HepG2 (cell line): Measurements from ENCODE around the gene NR2C1. TPM values are rescaled to one million over a fixed set of nuclear protein-coding genes. Genes with fewer than 3 reads are reported as not detected.

Experiments
- AGO2 ChIP-seq: fragments of 200-400 bp; formaldehyde crosslinking; optimal IDR thresholded peaks from 2 replicates; pipeline ENCODE3; 2017; ENCODE audit warnings: mild to moderate bottlenecking, low read depth, low read length, moderate library complexity
- CCAR2 ChIP-seq: fragments of 200-400 bp; formaldehyde crosslinking; optimal IDR thresholded peaks from 2 replicates; pipeline ENCODE3; 2018; ENCODE audit warnings: low read depth, mild to moderate bottlenecking, low read length, moderate library complexity
- FOXA1 ChIP-seq, 2 experiments: fragments of 450-650 bp in 1 of 2; sonication (generic) in 1 of 2; formaldehyde crosslinking in 1 of 2; IDR thresholded peaks; 2 replicates each; pipeline versions ENCODE4 v1.4.0 to v1.6.1; 2016 to 2020; ENCODE audit warnings: missing genetic modification reagents in 1 of 2
- JUN ChIP-seq: sonication (generic); formaldehyde crosslinking; IDR thresholded peaks from 2 replicates; pipeline ENCODE4 v1.4.0; 2020; ENCODE audit warnings: mild to moderate bottlenecking, missing genetic modification reagents
- KLF16 ChIP-seq, 2 experiments: sonication (generic) in 1 of 2; formaldehyde crosslinking in 1 of 2; IDR thresholded peaks; 2 replicates each; pipeline versions ENCODE4 v1.6.1 to v1.8.0; 2016 to 2023; ENCODE audit warnings: missing genetic modification reagents in 2 of 2, missing compliant biosample characterization in 1 of 2
- NCOA1 ChIP-seq: sonication (generic); formaldehyde crosslinking; IDR thresholded peaks from 2 replicates; pipeline ENCODE4 v1.9.0; 2021; ENCODE audit warnings: missing genetic modification reagents
- NFRKB ChIP-seq: fragments of 450-650 bp; IDR thresholded peaks from 2 replicates; pipeline ENCODE4 v1.6.1; 2017
- RFX1 ChIP-seq: fragments of 450-650 bp; IDR thresholded peaks from 2 replicates; pipeline ENCODE4 v1.6.1; 2017
- THRA ChIP-seq: sonication (generic); formaldehyde crosslinking; IDR thresholded peaks from 2 replicates; pipeline ENCODE4 v1.4.0; 2020; ENCODE audit warnings: missing genetic modification reagents, borderline replicate concordance
- ZBTB3 ChIP-seq: sonication (generic); formaldehyde crosslinking; IDR thresholded peaks from 2 replicates; pipeline ENCODE4 v1.4.0; 2020; ENCODE audit warnings: low read depth, mild to moderate bottlenecking, moderate library complexity, missing genetic modification reagents, borderline replicate concordance
- ZFP1 ChIP-seq: IDR thresholded peaks from 2 replicates; pipeline ENCODE4 v1.6.1; 2016
- ZNF180 ChIP-seq: sonication (generic); formaldehyde crosslinking; IDR thresholded peaks from 2 replicates; pipeline ENCODE4 v1.4.0; 2020; ENCODE audit warnings: low read depth, missing genetic modification reagents, borderline replicate concordance
- ZNF891 ChIP-seq: sonication (generic); formaldehyde crosslinking; IDR thresholded peaks from 2 replicates; pipeline ENCODE4 v1.5.0; 2020; ENCODE audit warnings: mild to moderate bottlenecking, missing genetic modification reagents
- ZSCAN12 ChIP-seq: sonication (generic); formaldehyde crosslinking; IDR thresholded peaks from 2 replicates; pipeline ENCODE4 v1.9.0; 2021; ENCODE audit warnings: mild to moderate bottlenecking, missing genetic modification reagents
- polyA plus RNA-seq, 8 experiments: library from polyadenylated mRNA; depleted of rRNA in 3 of 8; stranded (reverse) in 7 of 8; unstranded in 1 of 8; fragments of >200 nt; fragmentation: Illumina TruSeq in 4 of 8; extraction: Trizol in 4 of 8; gene quantifications; 2 replicates each; pipeline versions ENCODE4 v1.2.1 to v1.2.3, GENCODE V29; 2011 to 2016; ENCODE audit warnings: low read depth in 4 of 8, missing spikeins in 1 of 8, mixed read lengths in 1 of 8; ENCODE audit not compliant: insufficient read depth in 1 of 8
- total RNA-seq, 5 experiments: library from RNA; depleted of rRNA; stranded (reverse); fragments of >200 nt; fragmentation: Illumina TruSeq; extraction: Trizol; gene quantifications; 2 replicates each; pipeline ENCODE4 v1.2.3, GENCODE V29; 2016; ENCODE audit warnings: low read depth in 1 of 5
- TF ChIP-seq, protein P1 (sequence below): sonication (generic); formaldehyde crosslinking; IDR thresholded peaks from 2 replicates; pipeline ENCODE4 v1.4.0; 2020; ENCODE audit warnings: missing genetic modification reagents, borderline replicate concordance
- TF ChIP-seq, protein P2 (sequence below): sonication (generic); formaldehyde crosslinking; IDR thresholded peaks from 2 replicates; pipeline ENCODE4 v1.8.1; 2023; ENCODE audit warnings: mild to moderate bottlenecking, inconsistent platforms, moderate library complexity, missing genetic modification reagents, borderline replicate concordance
- TF ChIP-seq, protein P3 (sequence below), 2 experiments: sonication (generic) in 1 of 2; formaldehyde crosslinking in 1 of 2; IDR thresholded peaks; 2 replicates each; pipeline versions ENCODE4 v1.5.1 to v1.6.1; 2011 to 2020; ENCODE audit warnings: borderline replicate concordance in 1 of 2, low read depth in 1 of 2, low read length in 1 of 2, mild to moderate bottlenecking in 1 of 2, missing genetic modification reagents in 1 of 2, moderate library complexity in 1 of 2

Gene NR2C1
- total and polyA plus RNA-seq, 2 of the 13 experiments (the other 11 are each of a cell fraction or from before 2014, with no cell fraction given), result 38.0 to 70.8 TPM

DNA sequence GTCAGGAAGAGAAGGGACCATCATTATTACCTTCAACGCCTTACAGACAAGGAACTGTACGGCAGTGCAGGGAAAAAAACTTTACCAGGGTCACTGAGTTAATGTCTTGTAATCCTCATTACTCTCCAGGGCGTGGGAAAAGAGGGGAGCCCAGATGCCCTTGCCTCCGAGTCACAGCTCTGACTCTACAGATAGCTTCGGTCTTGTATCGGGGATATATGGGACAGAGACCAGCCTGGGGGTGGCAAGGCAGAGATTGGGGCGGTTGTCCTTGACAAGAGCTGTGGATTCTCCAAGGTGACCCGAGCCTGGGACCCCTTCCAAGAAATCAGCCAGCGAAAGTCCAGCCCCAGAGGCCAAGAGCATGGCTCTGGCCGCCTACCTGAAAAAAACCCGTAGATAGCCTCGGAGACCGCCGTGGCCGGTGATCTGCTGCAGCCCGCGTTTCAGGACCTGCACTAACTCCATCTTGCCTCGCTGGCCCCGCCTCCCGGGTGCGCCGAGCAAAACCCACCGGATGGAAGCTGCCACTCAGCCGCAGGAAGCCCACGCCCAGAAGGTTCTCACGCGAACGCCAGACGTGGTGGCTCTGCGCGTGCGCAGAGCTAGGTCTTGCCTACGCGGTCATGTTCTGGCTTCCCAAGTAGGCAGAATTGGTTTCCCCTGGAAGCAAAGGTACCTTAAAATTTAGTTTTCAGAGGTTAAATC lies 70.1 kb downstream of the NR2C1 start, which contains the start of gene NDUFA12 (continued):
- TF ChIP-seq ZNF180, result no peak
- no peak for TF ChIP-seq ZBTB3 (CRISPR knock-in tag)
- TF ChIP-seq RFX1, result no peak
- TF ChIP-seq, protein P1, sequence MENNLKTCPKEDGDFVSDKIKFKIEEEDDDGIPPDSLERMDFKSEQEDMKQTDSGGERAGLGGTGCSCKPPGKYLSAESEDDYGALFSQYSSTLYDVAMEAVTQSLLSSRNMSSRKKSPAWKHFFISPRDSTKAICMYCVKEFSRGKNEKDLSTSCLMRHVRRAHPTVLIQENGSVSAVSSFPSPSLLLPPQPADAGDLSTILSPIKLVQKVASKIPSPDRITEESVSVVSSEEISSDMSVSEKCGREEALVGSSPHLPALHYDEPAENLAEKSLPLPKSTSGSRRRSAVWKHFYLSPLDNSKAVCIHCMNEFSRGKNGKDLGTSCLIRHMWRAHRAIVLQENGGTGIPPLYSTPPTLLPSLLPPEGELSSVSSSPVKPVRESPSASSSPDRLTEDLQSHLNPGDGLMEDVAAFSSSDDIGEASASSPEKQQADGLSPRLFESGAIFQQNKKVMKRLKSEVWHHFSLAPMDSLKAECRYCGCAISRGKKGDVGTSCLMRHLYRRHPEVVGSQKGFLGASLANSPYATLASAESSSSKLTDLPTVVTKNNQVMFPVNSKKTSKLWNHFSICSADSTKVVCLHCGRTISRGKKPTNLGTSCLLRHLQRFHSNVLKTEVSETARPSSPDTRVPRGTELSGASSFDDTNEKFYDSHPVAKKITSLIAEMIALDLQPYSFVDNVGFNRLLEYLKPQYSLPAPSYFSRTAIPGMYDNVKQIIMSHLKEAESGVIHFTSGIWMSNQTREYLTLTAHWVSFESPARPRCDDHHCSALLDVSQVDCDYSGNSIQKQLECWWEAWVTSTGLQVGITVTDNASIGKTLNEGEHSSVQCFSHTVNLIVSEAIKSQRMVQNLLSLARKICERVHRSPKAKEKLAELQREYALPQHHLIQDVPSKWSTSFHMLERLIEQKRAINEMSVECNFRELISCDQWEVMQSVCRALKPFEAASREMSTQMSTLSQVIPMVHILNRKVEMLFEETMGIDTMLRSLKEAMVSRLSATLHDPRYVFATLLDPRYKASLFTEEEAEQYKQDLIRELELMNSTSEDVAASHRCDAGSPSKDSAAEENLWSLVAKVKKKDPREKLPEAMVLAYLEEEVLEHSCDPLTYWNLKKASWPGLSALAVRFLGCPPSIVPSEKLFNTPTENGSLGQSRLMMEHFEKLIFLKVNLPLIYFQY (CRISPR knock-in tag), result peak; percentile 84
- TF ChIP-seq FOXA1 (IDR thresholded peaks at IDR 0.05), result no peak
- 0 out of 2 replicates have a peak, but pooled peaks have one; percentile 20 for TF ChIP-seq FOXA1 (CRISPR knock-in tag; IDR thresholded peaks at IDR 0.05)
- TF ChIP-seq CCAR2, result no peak
- TF ChIP-seq, protein P2, sequence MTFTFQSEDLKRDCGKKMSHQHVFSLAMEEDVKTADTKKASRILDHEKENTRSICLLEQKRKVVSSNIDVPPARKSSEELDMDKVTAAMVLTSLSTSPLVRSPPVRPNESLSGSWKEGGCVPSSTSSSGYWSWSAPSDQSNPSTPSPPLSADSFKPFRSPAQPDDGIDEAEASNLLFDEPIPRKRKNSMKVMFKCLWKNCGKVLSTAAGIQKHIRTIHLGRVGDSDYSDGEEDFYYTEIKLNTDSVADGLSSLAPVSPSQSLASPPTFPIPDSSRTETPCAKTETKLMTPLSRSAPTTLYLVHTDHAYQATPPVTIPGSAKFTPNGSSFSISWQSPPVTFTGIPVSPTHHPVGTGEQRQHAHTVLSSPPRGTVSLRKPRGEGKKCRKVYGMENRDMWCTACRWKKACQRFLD, result peak; percentile 85; the same call in 1 of the 2 replicates
- TF ChIP-seq NCOA1 (CRISPR knock-in tag), result no peak
- TF ChIP-seq THRA (CRISPR knock-in tag), result 0 out of 2 replicates have a peak, but pooled peaks have one; percentile 60
- peak; percentile 66; the same call in 1 of the 2 replicates for TF ChIP-seq JUN
- TF ChIP-seq ZNF891 (CRISPR knock-in tag), result peak; percentile 90
- TF ChIP-seq, protein P3, sequence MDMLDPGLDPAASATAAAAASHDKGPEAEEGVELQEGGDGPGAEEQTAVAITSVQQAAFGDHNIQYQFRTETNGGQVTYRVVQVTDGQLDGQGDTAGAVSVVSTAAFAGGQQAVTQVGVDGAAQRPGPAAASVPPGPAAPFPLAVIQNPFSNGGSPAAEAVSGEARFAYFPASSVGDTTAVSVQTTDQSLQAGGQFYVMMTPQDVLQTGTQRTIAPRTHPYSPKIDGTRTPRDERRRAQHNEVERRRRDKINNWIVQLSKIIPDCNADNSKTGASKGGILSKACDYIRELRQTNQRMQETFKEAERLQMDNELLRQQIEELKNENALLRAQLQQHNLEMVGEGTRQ (IDR thresholded peaks at IDR 0.05; ENCODE audit: low read depth, low read length), result no peak
- TF ChIP-seq, protein P3 (CRISPR knock-in tag; IDR thresholded peaks at IDR 0.05; ENCODE audit: borderline replicate concordance), result no peak
- TF ChIP-seq ZSCAN12 (CRISPR knock-in tag), result no peak
- TF ChIP-seq AGO2, result no peak
- peak in 1 of 2 experiments; percentile 92; a peak in 2 of 4 replicates for TF ChIP-seq KLF16 (CRISPR knock-in tag; IDR thresholded peaks at IDR 0.05)
- TF ChIP-seq NFRKB, result no peak
- TF ChIP-seq ZFP1 (CRISPR knock-in tag), result 0 out of 2 replicates have a peak, but pooled peaks have one; percentile 69
